C4-2B (cell line): Measurements from ENCODE around the gene FBXW4.

Source experiments
- CTCF ChIP-seq: fragments of 450-650 bp; conservative IDR thresholded peaks from 2 replicates; pipeline ENCODE4 v1.5.1; 2017; ENCODE audit warnings: mild to moderate bottlenecking
- ZFX ChIP-seq: fragments of 450-650 bp; IDR thresholded peaks from 2 replicates; pipeline ENCODE4 v1.6.1; 2017

GRCh38 chr10:101720606-101721230, 25.7 kb upstream of the FBXW4 start:
- TF ChIP-seq CTCF (no peak), ZFX (no peak)
